Ishikawa (cell line): ENCODE results near the gene TP53AIP1.

Experiments used
- CREB1 ChIP-seq: IDR thresholded peaks from 2 replicates; pipeline ENCODE4 v1.6.1; 2012; ENCODE audit warnings: low read depth
- EGR1 ChIP-seq: IDR thresholded peaks from 2 replicates; pipeline ENCODE4 v1.6.1; 2012
- EP300 ChIP-seq: IDR thresholded peaks from 2 replicates; pipeline ENCODE4 v1.6.1; 2012; ENCODE audit warnings: borderline replicate concordance
- FOXM1 ChIP-seq: IDR thresholded peaks from 2 replicates; pipeline ENCODE4 v1.6.1; 2012; ENCODE audit warnings: low read depth, borderline replicate concordance
- MAX ChIP-seq: IDR thresholded peaks from 2 replicates; pipeline ENCODE4 v1.6.1; 2012
- NFIC ChIP-seq: IDR thresholded peaks from 2 replicates; pipeline ENCODE4 v1.6.1; 2012
- RAD21 ChIP-seq: IDR thresholded peaks from 2 replicates; pipeline ENCODE4 v1.6.1; 2012; ENCODE audit warnings: low read depth
- REST ChIP-seq: IDR thresholded peaks from 2 replicates; pipeline ENCODE4 v1.6.1; 2012; ENCODE audit warnings: low read depth, mild to moderate bottlenecking
- TCF12 ChIP-seq: IDR thresholded peaks from 2 replicates; pipeline ENCODE4 v1.6.1; 2012; ENCODE audit warnings: low read depth
- USF1 ChIP-seq: IDR thresholded peaks from 2 replicates; pipeline ENCODE4 v1.6.1; 2012
- YY1 ChIP-seq: IDR thresholded peaks from 2 replicates; pipeline ENCODE4 v1.6.1; 2012; ENCODE audit warnings: low read depth
- ZBTB7A ChIP-seq: IDR thresholded peaks from 2 replicates; pipeline ENCODE4 v1.6.1; 2012; ENCODE audit warnings: low read depth

GRCh38 chr11:128895526-128895925 lies 47.1 kb downstream of the TP53AIP1 start:
- TF ChIP-seq ZBTB7A (no peak), RAD21 (no peak), CREB1 (no peak), EP300 (no peak), MAX (no peak), YY1 (no peak), TCF12 (no peak), EGR1 (no peak), FOXM1 (no peak), USF1 (no peak), NFIC (no peak), REST (no peak)
